H9 (cell line): ENCODE measurements around the gene OR6Q1. TPM values are rescaled to one million over a fixed set of nuclear protein-coding genes. Genes with fewer than 3 reads are reported as not detected.

Experiments used
- DNase-seq: peaks from one replicate; pipeline ENCODE4 v3.0.0-alpha.2; 2017
- H2AFZ ChIP-seq: one replicate; pipeline ENCODE4 v1.6.1; 2013; ENCODE audit warnings: mild to moderate bottlenecking, low read length, control low read depth, moderate library complexity
- H2AK5ac ChIP-seq: 2 replicates; pipeline ENCODE4 v1.6.1; 2013; ENCODE audit warnings: low read length, control low read depth, mixed read lengths; ENCODE audit not compliant: insufficient read length
- H2BK120ac ChIP-seq: one replicate; pipeline ENCODE4 v1.6.1; 2013; ENCODE audit warnings: low read depth, mild to moderate bottlenecking, low read length, control low read depth, inconsistent platforms; ENCODE audit not compliant: poor library complexity, severe bottlenecking
- H2BK12ac ChIP-seq: 2 replicates; pipeline ENCODE4 v1.6.1; 2013; ENCODE audit warnings: low read length, control low read depth, mixed read lengths, low read depth; ENCODE audit not compliant: insufficient read length
- H2BK15ac ChIP-seq: 2 replicates; pipeline ENCODE4 v1.6.1; 2013; ENCODE audit warnings: low read depth, low read length, control low read depth
- H2BK20ac ChIP-seq: one replicate; pipeline ENCODE4 v1.6.1; 2013; ENCODE audit warnings: low read depth, mild to moderate bottlenecking, low read length, control low read depth, inconsistent platforms; ENCODE audit not compliant: poor library complexity, severe bottlenecking
- H2BK5ac ChIP-seq: 2 replicates; pipeline ENCODE4 v1.6.1; 2013; ENCODE audit warnings: low read length, control low read depth, mixed read lengths; ENCODE audit not compliant: insufficient read length
- H3K14ac ChIP-seq: 2 replicates; pipeline ENCODE4 v1.6.1; 2013; ENCODE audit warnings: low read length, control low read depth; ENCODE audit not compliant: insufficient read depth
- H3K18ac ChIP-seq: 2 replicates; pipeline ENCODE4 v1.6.1; 2013; ENCODE audit warnings: low read depth, mild to moderate bottlenecking, mixed read lengths, low read length, control low read depth; ENCODE audit not compliant: insufficient read length
- H3K23ac ChIP-seq: 2 replicates; pipeline ENCODE4 v1.6.1; 2013; ENCODE audit warnings: low read length, control low read depth, mixed read lengths, low read depth; ENCODE audit not compliant: insufficient read length
- H3K23me2 ChIP-seq: 2 replicates; pipeline ENCODE4 v1.6.1; 2013; ENCODE audit warnings: low read depth, mild to moderate bottlenecking, mixed read lengths, low read length, control low read depth; ENCODE audit not compliant: insufficient read length, poor library complexity, severe bottlenecking
- H3K27ac ChIP-seq: 2 replicates; pipeline ENCODE4 v1.5.1; 2013; ENCODE audit warnings: low read length, control low read depth, mixed read lengths, low read depth; ENCODE audit not compliant: insufficient read length
- H3K27me3 ChIP-seq: 2 replicates; pipeline ENCODE4 v1.6.1; 2013; ENCODE audit warnings: low read length, control low read depth, inconsistent platforms; ENCODE audit not compliant: insufficient read depth
- H3K4ac ChIP-seq: 2 replicates; pipeline ENCODE4 v1.6.1; 2013; ENCODE audit warnings: low read depth, mild to moderate bottlenecking, control low read depth, inconsistent platforms, low read length, moderate library complexity
- H3K4me1 ChIP-seq: 2 replicates; pipeline ENCODE4 v1.6.1; 2013; ENCODE audit warnings: low read length, control low read depth, inconsistent platforms; ENCODE audit not compliant: insufficient read depth
- H3K4me2 ChIP-seq: 2 replicates; pipeline ENCODE4 v1.6.1; 2013; ENCODE audit warnings: low read length, control low read depth, mixed read lengths; ENCODE audit not compliant: insufficient read length, insufficient read depth
- H3K56ac ChIP-seq: 2 replicates; pipeline ENCODE4 v1.6.1; 2013; ENCODE audit warnings: low read depth, mild to moderate bottlenecking, mixed read lengths, low read length, control low read depth; ENCODE audit not compliant: insufficient read length
- H3K79me1 ChIP-seq: 2 replicates; pipeline ENCODE4 v1.6.1; 2013; ENCODE audit warnings: low read depth, mild to moderate bottlenecking, moderate library complexity, low read length, control low read depth, inconsistent platforms; ENCODE audit not compliant: insufficient read depth, poor library complexity, severe bottlenecking
- H3K79me2 ChIP-seq: 2 replicates; pipeline ENCODE4 v1.6.1; 2013; ENCODE audit warnings: low read length, control low read depth, inconsistent platforms; ENCODE audit not compliant: insufficient read depth
- H3K9ac ChIP-seq: 2 replicates; pipeline ENCODE4 v1.6.1; 2013; ENCODE audit warnings: low read length, control low read depth, mixed read lengths; ENCODE audit not compliant: insufficient read length; ENCODE audit errors: extremely low read depth
- H3K9me3 ChIP-seq: one replicate; pipeline ENCODE4 v1.6.1; 2013; ENCODE audit warnings: low read depth, low read length, inconsistent platforms; ENCODE audit not compliant: control insufficient read depth
- H3T11ph ChIP-seq: one replicate; pipeline ENCODE4 v1.6.1; 2013; ENCODE audit warnings: mild to moderate bottlenecking, low read length, control low read depth, inconsistent platforms
- H4K20me1 ChIP-seq: one replicate; pipeline ENCODE4 v1.6.1; 2013; ENCODE audit not compliant: control insufficient read depth, insufficient read length, insufficient read depth
- H4K5ac ChIP-seq: 2 replicates; pipeline ENCODE4 v1.6.1; 2013; ENCODE audit warnings: low read depth, mild to moderate bottlenecking, mixed read lengths, low read length, control low read depth; ENCODE audit not compliant: insufficient read length
- H4K8ac ChIP-seq: replicated peaks from 2 replicates; pipeline ENCODE4 v1.6.1; 2013; ENCODE audit warnings: low read length, control low read depth, mixed read lengths, low read depth; ENCODE audit not compliant: insufficient read length
- H4K91ac ChIP-seq: 2 replicates; pipeline ENCODE4 v1.6.1; 2013; ENCODE audit warnings: low read depth, mild to moderate bottlenecking, moderate library complexity, mixed read lengths, low read length, control low read depth; ENCODE audit not compliant: insufficient read length
- H3K27ac Mint-ChIP-seq, 3 experiments: 2 replicates in 2 of 3; 3 replicates in 1 of 3; pipeline ENCODE4 v1.8.0; 2020 to 2021; ENCODE audit warnings: mixed read lengths in 3 of 3, mild to moderate bottlenecking in 1 of 3, moderate library complexity in 1 of 3
- H3K27me3 Mint-ChIP-seq: 2 replicates; pipeline ENCODE4 v1.8.0; 2021; ENCODE audit warnings: low read depth, mild to moderate bottlenecking, moderate library complexity, mixed read lengths
- H3K36me3 Mint-ChIP-seq, 3 experiments: 2 replicates in 2 of 3; 3 replicates in 1 of 3; pipeline ENCODE4 v1.8.0; 2020 to 2021; ENCODE audit warnings: low read depth in 3 of 3, mixed read lengths in 3 of 3; ENCODE audit not compliant: insufficient read depth in 1 of 3
- H3K4me1 Mint-ChIP-seq, 2 experiments: 2 replicates each; pipeline ENCODE4 v1.8.0; 2020; ENCODE audit warnings: mixed read lengths in 2 of 2
- H3K4me3 Mint-ChIP-seq, 2 experiments: 2 replicates in 1 of 2; 3 replicates in 1 of 2; pipeline ENCODE4 v1.8.0; 2020 to 2021; ENCODE audit warnings: mild to moderate bottlenecking in 2 of 2, mixed read lengths in 2 of 2, moderate library complexity in 1 of 2
- H3K9me3 Mint-ChIP-seq, 2 experiments: 2 replicates in 1 of 2; 3 replicates in 1 of 2; pipeline ENCODE4 v1.8.0; 2020; ENCODE audit warnings: mild to moderate bottlenecking in 2 of 2, mixed read lengths in 2 of 2, moderate library complexity in 1 of 2
- WGBS: extraction: QIAGEN DNeasy Blood & Tissue Kit; methylation state at CpG from one replicate; pipeline ENCODE4 v1.1.7; 2013; ENCODE audit warnings: missing lambda C conversion rate, low lambda C conversion rate, mixed read lengths; ENCODE audit not compliant: insufficient read length; ENCODE audit errors: extremely low coverage; 5-methylcytosine and 5-hydroxymethylcytosine counted together
- total RNA-seq: library from RNA; stranded (reverse); gene quantifications from 2 replicates; pipeline ENCODE4 v1.2.1, GENCODE V29; 2021
- TF ChIP-seq, protein P1 (sequence below): fragments of 200-600 bp; sonication (generic); conservative IDR thresholded peaks from 3 replicates; pipeline ENCODE4 v1.8.0; 2021; ENCODE audit warnings: antibody characterized with exemption, mild to moderate bottlenecking

OR6Q1 gene
- total RNA-seq, 1 experiment from 2014 or later = not detected

DNA sequence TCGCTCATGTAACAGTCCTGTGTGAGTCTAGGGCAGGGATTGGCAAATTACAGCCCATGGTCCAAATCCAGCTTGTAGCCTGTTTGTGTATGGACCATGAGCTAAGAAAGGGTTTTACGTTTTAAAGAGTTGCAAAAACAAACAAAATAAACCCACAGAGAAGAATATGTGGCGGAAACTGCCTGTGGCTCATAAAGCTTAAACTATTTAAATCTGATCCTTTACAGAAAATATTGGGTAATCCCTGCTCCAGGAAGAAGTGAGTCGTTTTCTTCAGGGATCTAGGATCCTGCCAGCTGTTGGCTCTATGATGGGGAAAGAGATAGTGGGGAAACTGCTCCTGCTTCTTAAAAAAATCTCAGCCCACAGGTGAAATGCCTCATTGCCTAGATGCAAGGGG, 3.4 kb upstream of the OR6Q1 start:
- H3K9me3 Mint-ChIP-seq = no peaks in the 10 kb centered on the region
- no peaks in the 10 kb centered on the region for H3K79me2 ChIP-seq
- no peak overlapping the region for H2BK12ac ChIP-seq
- no peak overlapping the region for H3K27ac ChIP-seq
- H2AK5ac ChIP-seq = no peak overlapping the region
- peak overlapping the region in 1 of 3 experiments; percentile 50; a peak in 1 of 7 replicates for H3K27ac Mint-ChIP-seq
- no peak overlapping the region for H2AFZ ChIP-seq
- no peak overlapping the region for H2BK120ac ChIP-seq
- DNase-seq = no peak
- no peak overlapping the region for H3K14ac ChIP-seq
- no peaks in the 10 kb centered on the region for H4K20me1 ChIP-seq
- H3K56ac ChIP-seq = no peak overlapping the region
- no peak overlapping the region for H4K91ac ChIP-seq
- H4K8ac ChIP-seq = no peak overlapping the region
- no peak overlapping the region for H3K23ac ChIP-seq
- H3K4me3 Mint-ChIP-seq = no peak overlapping the region
- H3K9ac ChIP-seq = no peak overlapping the region
- H3K9me3 ChIP-seq = no peaks in the 10 kb centered on the region
- H2BK5ac ChIP-seq = no peak overlapping the region
- H4K5ac ChIP-seq = no peak overlapping the region
- H3K27me3 ChIP-seq = no peaks in the 10 kb centered on the region
- WGBS = no CpG with 5 or more reads among the region's 4 CpGs
- H3K4ac ChIP-seq = no peak overlapping the region
- H2BK20ac ChIP-seq = no peak overlapping the region
- H3K18ac ChIP-seq = no peak overlapping the region
- no peak overlapping the region for H3T11ph ChIP-seq
- H3K23me2 ChIP-seq = no peaks in the 10 kb centered on the region
- H3K4me2 ChIP-seq = no peak overlapping the region
- no peak overlapping the region for H2BK15ac ChIP-seq
- no peaks in the 10 kb centered on the region for H3K4me1 ChIP-seq
- H3K79me1 ChIP-seq = no peaks in the 10 kb centered on the region
- TF ChIP-seq, protein P1, sequence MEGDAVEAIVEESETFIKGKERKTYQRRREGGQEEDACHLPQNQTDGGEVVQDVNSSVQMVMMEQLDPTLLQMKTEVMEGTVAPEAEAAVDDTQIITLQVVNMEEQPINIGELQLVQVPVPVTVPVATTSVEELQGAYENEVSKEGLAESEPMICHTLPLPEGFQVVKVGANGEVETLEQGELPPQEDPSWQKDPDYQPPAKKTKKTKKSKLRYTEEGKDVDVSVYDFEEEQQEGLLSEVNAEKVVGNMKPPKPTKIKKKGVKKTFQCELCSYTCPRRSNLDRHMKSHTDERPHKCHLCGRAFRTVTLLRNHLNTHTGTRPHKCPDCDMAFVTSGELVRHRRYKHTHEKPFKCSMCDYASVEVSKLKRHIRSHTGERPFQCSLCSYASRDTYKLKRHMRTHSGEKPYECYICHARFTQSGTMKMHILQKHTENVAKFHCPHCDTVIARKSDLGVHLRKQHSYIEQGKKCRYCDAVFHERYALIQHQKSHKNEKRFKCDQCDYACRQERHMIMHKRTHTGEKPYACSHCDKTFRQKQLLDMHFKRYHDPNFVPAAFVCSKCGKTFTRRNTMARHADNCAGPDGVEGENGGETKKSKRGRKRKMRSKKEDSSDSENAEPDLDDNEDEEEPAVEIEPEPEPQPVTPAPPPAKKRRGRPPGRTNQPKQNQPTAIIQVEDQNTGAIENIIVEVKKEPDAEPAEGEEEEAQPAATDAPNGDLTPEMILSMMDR = no peak
- H3K36me3 Mint-ChIP-seq = no peaks in the 10 kb centered on the region
- no peaks in the 10 kb centered on the region for H3K27me3 Mint-ChIP-seq
- no peaks in the 10 kb centered on the region for H3K4me1 Mint-ChIP-seq
